GM12878 (cell line): ENCODE measurements around the gene ANXA11. TPM values are rescaled to one million over a fixed set of nuclear protein-coding genes. Genes with fewer than 3 reads are reported as not detected.

Experiments used
- ATAC-seq: fragments of 200-7000 bp; cut with Tn5 transposase; 3 replicates; pipeline ENCODE4 v1.9.1; 2020; ENCODE audit warnings: mild to moderate bottlenecking, moderate library complexity
- BruUV-seq: library from RNA; stranded (reverse); fragments of 400-500 nt; replicated peaks from 2 replicates; lab custom pipeline; 2021; lab: Mats Ljungman, UMichigan
- CTCF ChIA-PET: fragments of 300-600 bp; sonication (Branson Sonifier 250); formaldehyde crosslinking; extraction: SDS; loops from one replicate; lab custom pipeline; 2021; ENCODE audit warnings: inconsistent platforms; lab: Yijun Ruan, JAX
- POLR2A ChIA-PET: fragments of 350-600 bp; formaldehyde crosslinking; extraction: SDS; loops from one replicate; lab custom pipeline; 2021; ENCODE audit warnings: inconsistent platforms; lab: Charles Lee
- RAD21 ChIA-PET: fragments of 300-600 bp; sonication (Branson Sonifier 250); formaldehyde crosslinking; loops from one replicate; lab custom pipeline; 2023; ENCODE audit warnings: antibody characterized with exemption; ENCODE audit not compliant: unreplicated experiment; lab: Charles Lee
- SMC1A ChIA-PET: fragments of 300-600 bp; sonication (Branson Sonifier 250); formaldehyde crosslinking; loops from one replicate; lab custom pipeline; 2023; ENCODE audit not compliant: unreplicated experiment, uncharacterized antibody; lab: Charles Lee
- DNase-seq: peaks from one replicate; pipeline ENCODE4 v3.0.0-alpha.2; 2011; ENCODE audit warnings: low read depth, low spot score
- FAIRE-seq: peaks from 3 replicates; lab custom pipeline; 2011; peaks lifted over from hg19 to GRCh38; lab: Jason Lieb, UNC
- H2AFZ ChIP-seq: 2 replicates; pipeline ENCODE4 v1.6.0; 2011; ENCODE audit warnings: low read depth, low read length, control low read depth; ENCODE audit not compliant: control insufficient read depth
- H3K27ac ChIP-seq: 2 replicates; pipeline ENCODE4 v1.5.1; 2011; ENCODE audit warnings: control low read depth; ENCODE audit not compliant: control insufficient read depth, insufficient read depth
- H3K27me3 ChIP-seq, 2 experiments: replicated peaks in 1 of 2; 2 replicates each; pipeline versions ENCODE4 v1.6.0 to v1.6.1; 2011; ENCODE audit warnings: low read length in 1 of 2; ENCODE audit not compliant: control insufficient read depth in 2 of 2, insufficient read depth in 2 of 2
- H3K36me3 ChIP-seq, 2 experiments: 2 replicates each; pipeline ENCODE4 v1.5.1; 2011; ENCODE audit warnings: low read length in 1 of 2; ENCODE audit not compliant: control insufficient read depth in 2 of 2, insufficient read depth in 2 of 2
- H3K4me1 ChIP-seq: 2 replicates; pipeline ENCODE4 v1.6.1; 2011; ENCODE audit warnings: mild to moderate bottlenecking, low read length, moderate library complexity, mixed read lengths; ENCODE audit not compliant: control insufficient read depth, insufficient read depth
- H3K4me2 ChIP-seq: 2 replicates; pipeline ENCODE4 v1.6.0; 2011; ENCODE audit warnings: control low read depth; ENCODE audit not compliant: control insufficient read depth, insufficient read depth
- H3K4me3 ChIP-seq: fragments of 200-600 bp; sonication (generic); 2 replicates; pipeline ENCODE4 v1.5.1; 2016
- H3K79me2 ChIP-seq: 2 replicates; pipeline ENCODE4 v1.6.0; 2011; ENCODE audit warnings: low read length; ENCODE audit not compliant: control insufficient read depth, insufficient read depth
- H3K9ac ChIP-seq: 2 replicates; pipeline ENCODE4 v1.8.0; 2011; ENCODE audit warnings: low read length, control low read depth, mixed read lengths; ENCODE audit not compliant: control insufficient read depth, insufficient read depth
- H3K9me3 ChIP-seq: replicated peaks from 3 replicates; pipeline ENCODE4 v1.5.1; 2011; ENCODE audit warnings: mild to moderate bottlenecking, low read length; ENCODE audit not compliant: control insufficient read depth, insufficient read depth
- H4K20me1 ChIP-seq: 2 replicates; pipeline ENCODE4 v1.6.0; 2011; ENCODE audit not compliant: control insufficient read depth, insufficient read depth
- BRCA1 ChIP-seq: IDR thresholded peaks from 2 replicates; pipeline ENCODE4 v1.6.1; 2011; ENCODE audit warnings: low read depth, low read length, improper control_type of control experiment
- CHD1 ChIP-seq: IDR thresholded peaks from 2 replicates; pipeline ENCODE4 v1.6.1; 2012; ENCODE audit warnings: low read depth, low read length, improper control_type of control experiment
- EGR1 ChIP-seq, 2 experiments: IDR thresholded peaks; 1 replicate in 1 of 2; 2 replicates in 1 of 2; pipeline ENCODE4 v1.6.1; 2011 to 2012; ENCODE audit warnings: low read depth in 2 of 2, low read length in 2 of 2, borderline replicate concordance in 1 of 2, mild to moderate bottlenecking in 1 of 2, moderate library complexity in 1 of 2
- EZH2 ChIP-seq: IDR thresholded peaks from 2 replicates; pipeline ENCODE4 v1.6.1; 2012; ENCODE audit warnings: low read depth, mild to moderate bottlenecking, control low read depth, inconsistent platforms, low read length, borderline replicate concordance; ENCODE audit not compliant: control insufficient read depth
- HDAC2 ChIP-seq: fragments of 200-600 bp; sonication (generic); IDR thresholded peaks from 2 replicates; pipeline ENCODE4 v1.6.1; 2017
- HDGF ChIP-seq: fragments of 450-650 bp; IDR thresholded peaks from 2 replicates; pipeline ENCODE4 v1.6.1; 2016; ENCODE audit warnings: antibody characterized with exemption
- KAT2A ChIP-seq: conservative IDR thresholded peaks from 2 replicates; pipeline ENCODE4 v1.6.1; 2011; ENCODE audit warnings: low read depth, low read length; ENCODE audit not compliant: control insufficient read depth
- MXI1 ChIP-seq: fragments of 150-350 bp; IDR thresholded peaks from 2 replicates; pipeline ENCODE4 v1.6.1; 2011; ENCODE audit warnings: low read depth, mild to moderate bottlenecking, inconsistent platforms, low read length, improper control_type of control experiment
- NFYB ChIP-seq: IDR thresholded peaks from 2 replicates; pipeline ENCODE4 v1.6.1; 2011; ENCODE audit warnings: low read depth, mild to moderate bottlenecking, low read length, improper control_type of control experiment, moderate library complexity; ENCODE audit not compliant: insufficient read depth
- PAX5 ChIP-seq: IDR thresholded peaks from 2 replicates; pipeline ENCODE4 v1.6.1; 2011; ENCODE audit warnings: low read depth, low read length, borderline replicate concordance
- SMAD5 ChIP-seq: IDR thresholded peaks from 2 replicates; pipeline ENCODE4 v1.6.1; 2016; ENCODE audit warnings: antibody characterized with exemption, low read depth
- SREBF2 ChIP-seq: IDR thresholded peaks from 2 replicates; pipeline ENCODE4 v1.6.1; 2012; ENCODE audit warnings: mild to moderate bottlenecking, low read length
- TAF1 ChIP-seq: IDR thresholded peaks from 2 replicates; pipeline ENCODE4 v1.6.1; 2011; ENCODE audit warnings: mild to moderate bottlenecking, low read depth, low read length, borderline replicate concordance
- ZNF24 ChIP-seq: fragments of 450-650 bp; IDR thresholded peaks from 2 replicates; pipeline ENCODE4 v1.6.1; 2017; ENCODE audit warnings: antibody characterized with exemption, mild to moderate bottlenecking
- ZNF274 ChIP-seq: IDR thresholded peaks from one replicate; pipeline ENCODE4 v1.8.0; 2011; ENCODE audit not compliant: insufficient read length, insufficient read depth
- WGBS: methylation state at CpG from one replicate; pipeline ENCODE4 v1.1.6; 2016; ENCODE audit warnings: low lambda C conversion rate; ENCODE audit not compliant: insufficient replicate concordance, insufficient coverage; ENCODE audit errors: missing lambda C conversion rate; 5-methylcytosine and 5-hydroxymethylcytosine counted together
- in situ Hi-C: fragments of 300-500 bp; cut with MboI; formaldehyde crosslinking; loops from 9 replicates; pipeline ENCODE4 v1.14.3; 2018; ENCODE audit warnings: mixed read lengths
- intact Hi-C: fragments of 100-400 bp; cut with micrococcal nuclease; formaldehyde crosslinking; loops from one replicate; pipeline ENCODE4 v1.14.2; 2022; ENCODE audit not compliant: unreplicated experiment
- polyA plus RNA-seq, 11 experiments: library from polyadenylated mRNA; depleted of rRNA in 4 of 11; unstranded in 6 of 11; stranded (reverse) in 5 of 11; fragments of >200 nt; fragmentation: Nextera tagmentation in 4 of 11; fragmentation: Illumina TruSeq in 1 of 11; extraction: Ambion mirVana in 4 of 11; extraction: Trizol in 1 of 11; gene quantifications; 1 replicate in 1 of 11; 2 replicates in 10 of 11; pipeline versions ENCODE4 v1.2.1 to v1.2.3, GENCODE V29; 2011 to 2016; ENCODE audit warnings: inconsistent platforms in 2 of 11, missing spikeins in 2 of 11, low read depth in 1 of 11
- total RNA-seq, 4 experiments: library from RNA; depleted of rRNA in 3 of 4; stranded (reverse); fragments of >200 nt in 3 of 4; fragmentation: Illumina TruSeq in 1 of 4; extraction: Trizol in 1 of 4; gene quantifications; 2 replicates each; pipeline versions ENCODE4 v1.2.1 to v1.2.3, GENCODE V29; 2013 to 2021
- TF ChIP-seq, protein P1 (sequence below): fragments of 450-650 bp; IDR thresholded peaks from 2 replicates; pipeline ENCODE4 v1.6.1; 2018; ENCODE audit warnings: borderline replicate concordance, mild to moderate bottlenecking; ENCODE audit not compliant: partially characterized antibody

ANXA11 gene
- total and polyA plus RNA-seq, 10 of the 15 experiments (the other 5 are each of a cell fraction or from before 2014, with no cell fraction given) = 25.0 to 129 (median 72.2) TPM

- Histone ChIP-seq H2AFZ (no peak overlapping the region), H3K9ac (no peak overlapping the region), H4K20me1 (no peaks in the 10 kb centered on the region), H3K4me1 (peaks cover 23% of the 10 kb centered on the region), H3K79me2 (peaks cover 77% of the 10 kb centered on the region), H3K4me2 (peak overlapping the region; percentile 23; the same call in 1 of the 2 replicates), H3K27ac (no peak overlapping the region), H3K4me3 (no peak overlapping the region), H3K9me3 (no peaks in the 10 kb centered on the region), H3K36me3 (no peaks in the 10 kb centered on the region), H3K27me3 (no peaks in the 10 kb centered on the region)
- intact Hi-C loops = no loop called here
- no TSS peak for BruUV-seq
- RAD21 ChIA-PET = interaction anchor here (1.7 kb wide), 1 partner anchor 13 kb away, joined by 8 read pairs; no protein-coding TSS in a partner anchor
- DNase-seq (no peak), FAIRE-seq (no peak), ATAC-seq (no peak)
- in situ Hi-C loops = no loop called here
- TF ChIP-seq SREBF2 (no peak), HDAC2 (no peak), MXI1 (no peak), ZNF24 (peak; percentile 63; the same call in 1 of the 2 replicates), NFYB (no peak)
- CTCF ChIA-PET = interaction anchor here (1.2 to 1.3 kb wide), 3 partner anchors 8 to 57 kb away, joined by 3 to 4 read pairs (median 4); no protein-coding TSS in a partner anchor
- POLR2A ChIA-PET = interaction anchor here (1.8 kb wide), 1 partner anchor 13 kb away, joined by 5 read pairs; no protein-coding TSS in a partner anchor
- SMC1A ChIA-PET = interaction anchor here (0.9 to 4.4 kb wide), 3 partner anchors 12 to 13 kb away, joined by 3 to 29 read pairs (median 3); no protein-coding TSS in a partner anchor
- WGBS = 97% methylated on average over 10 of the region's 10 CpGs
Measured at GRCh38 chr10:80200687-80201086, 4.7 kb downstream of the ANXA11 start.

DNA sequence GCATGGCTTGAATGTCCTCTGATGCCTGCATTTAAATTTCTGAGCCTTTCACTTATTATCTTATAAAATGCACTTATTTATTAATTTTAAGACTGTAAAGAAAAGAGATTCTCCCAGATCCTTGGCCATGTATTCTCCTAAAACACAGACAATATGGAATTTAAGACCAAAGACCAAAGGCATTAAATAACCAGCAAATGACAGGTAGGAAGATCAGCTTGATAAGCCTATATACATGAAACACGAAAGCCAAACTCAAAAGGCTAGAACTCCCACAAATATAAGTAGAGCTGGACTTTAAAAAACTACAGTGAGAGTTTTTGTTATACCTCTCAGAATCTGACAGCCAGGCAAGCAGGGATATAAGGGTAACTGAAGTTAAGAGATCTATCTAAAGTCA, 5.1 kb downstream of the ANXA11 start:
- CTCF ChIA-PET = interaction anchor here (1.2 to 1.3 kb wide), 3 partner anchors 8 to 57 kb away, joined by 3 to 4 read pairs (median 4); no protein-coding TSS in a partner anchor
- intact Hi-C loops (no loop called here), in situ Hi-C loops (no loop called here)
- ATAC-seq (no peak), DNase-seq (no peak), FAIRE-seq (no peak)
- RAD21 ChIA-PET = interaction anchor here (1.7 kb wide), 1 partner anchor 12 kb away, joined by 8 read pairs; no protein-coding TSS in a partner anchor
- H4K20me1 ChIP-seq = no peaks in the 10 kb centered on the region
- POLR2A ChIA-PET = interaction anchor here (1.8 kb wide), 1 partner anchor 12 kb away, joined by 5 read pairs; no protein-coding TSS in a partner anchor
- peaks cover 23% of the 10 kb centered on the region for H3K4me1 ChIP-seq
- H3K36me3 ChIP-seq = no peaks in the 10 kb centered on the region
- H3K9ac ChIP-seq = no peak overlapping the region
- no TSS peak for BruUV-seq
- no peak overlapping the region for H3K4me3 ChIP-seq
- no peaks in the 10 kb centered on the region for H3K27me3 ChIP-seq
- H2AFZ ChIP-seq = no peak overlapping the region
- H3K9me3 ChIP-seq = no peaks in the 10 kb centered on the region
- peaks cover 75% of the 10 kb centered on the region for H3K79me2 ChIP-seq
- SMC1A ChIA-PET = interaction anchor here (0.9 kb wide), 2 partner anchors 12 to 13 kb away, joined by 3 read pairs; no protein-coding TSS in a partner anchor
- H3K27ac ChIP-seq = no peak overlapping the region
- H3K4me2 ChIP-seq = no peak overlapping the region
- 100% methylated on average over 1 of the region's 1 CpG for WGBS
- TF ChIP-seq BRCA1 = no peak
- TF ChIP-seq CHD1 = no peak
- TF ChIP-seq HDGF = no peak
- no peak for TF ChIP-seq TAF1
- no peak for TF ChIP-seq EGR1 (IDR thresholded peaks at IDR 0.05; ENCODE audit: borderline replicate concordance in 1 of 2, low read depth in 2 of 2, low read length in 2 of 2)
- no peak for TF ChIP-seq KAT2A
- no peak for TF ChIP-seq PAX5
- TF ChIP-seq, protein P1, sequence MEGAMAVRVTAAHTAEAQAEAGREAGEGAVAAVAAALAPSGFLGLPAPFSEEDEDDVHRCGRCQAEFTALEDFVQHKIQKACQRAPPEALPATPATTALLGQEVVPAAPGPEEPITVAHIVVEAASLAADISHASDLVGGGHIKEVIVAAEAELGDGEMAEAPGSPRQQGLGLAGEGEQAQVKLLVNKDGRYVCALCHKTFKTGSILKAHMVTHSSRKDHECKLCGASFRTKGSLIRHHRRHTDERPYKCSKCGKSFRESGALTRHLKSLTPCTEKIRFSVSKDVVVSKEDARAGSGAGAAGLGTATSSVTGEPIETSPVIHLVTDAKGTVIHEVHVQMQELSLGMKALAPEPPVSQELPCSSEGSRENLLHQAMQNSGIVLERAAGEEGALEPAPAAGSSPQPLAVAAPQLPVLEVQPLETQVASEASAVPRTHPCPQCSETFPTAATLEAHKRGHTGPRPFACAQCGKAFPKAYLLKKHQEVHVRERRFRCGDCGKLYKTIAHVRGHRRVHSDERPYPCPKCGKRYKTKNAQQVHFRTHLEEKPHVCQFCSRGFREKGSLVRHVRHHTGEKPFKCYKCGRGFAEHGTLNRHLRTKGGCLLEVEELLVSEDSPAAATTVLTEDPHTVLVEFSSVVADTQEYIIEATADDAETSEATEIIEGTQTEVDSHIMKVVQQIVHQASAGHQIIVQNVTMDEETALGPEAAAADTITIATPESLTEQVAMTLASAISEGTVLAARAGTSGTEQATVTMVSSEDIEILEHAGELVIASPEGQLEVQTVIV = no peak
- no peak for TF ChIP-seq EZH2
- no peak for TF ChIP-seq ZNF274
- no peak for TF ChIP-seq SMAD5
